ENCODE results near the gene CELSR1.
"Not testable (repeated sequence)": the region's sequence is repeated elsewhere in the genome, so short reads cannot be mapped to it uniquely, and the experiment has no call there.

Gene CELSR1

GRCh38 chr22:46323162-46323561 is 214.3 kb downstream of the CELSR1 start:
- no peak for DNase-seq (ENCODE audit: low read depth)

DNA sequence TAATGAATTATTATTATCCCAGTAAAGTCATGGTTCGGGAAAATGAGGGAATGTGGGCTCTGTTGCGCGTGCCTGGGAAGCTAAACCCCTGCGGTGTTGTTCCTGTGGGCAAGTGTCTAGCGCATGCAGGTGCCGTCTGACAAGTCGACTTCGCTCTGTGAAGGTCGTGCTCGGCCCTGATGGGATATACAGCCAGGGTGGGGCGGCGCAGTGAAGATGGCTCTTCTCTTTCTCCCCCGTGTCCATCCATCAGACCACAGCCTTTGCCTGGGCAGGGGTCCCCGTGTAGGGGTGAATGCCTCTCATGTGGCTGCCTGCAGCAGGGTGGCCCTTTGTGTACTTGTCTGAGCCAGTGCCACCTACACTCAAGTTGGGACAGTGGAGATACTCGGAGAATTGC is 214.7 kb downstream of the CELSR1 start:
- DNase-seq (ENCODE audit: low read depth): no peak

GRCh38 chr22:46320716-46321386 is 216.6 kb downstream of the CELSR1 start:
- DNase-seq (ENCODE audit: low read depth): no peak

DNA sequence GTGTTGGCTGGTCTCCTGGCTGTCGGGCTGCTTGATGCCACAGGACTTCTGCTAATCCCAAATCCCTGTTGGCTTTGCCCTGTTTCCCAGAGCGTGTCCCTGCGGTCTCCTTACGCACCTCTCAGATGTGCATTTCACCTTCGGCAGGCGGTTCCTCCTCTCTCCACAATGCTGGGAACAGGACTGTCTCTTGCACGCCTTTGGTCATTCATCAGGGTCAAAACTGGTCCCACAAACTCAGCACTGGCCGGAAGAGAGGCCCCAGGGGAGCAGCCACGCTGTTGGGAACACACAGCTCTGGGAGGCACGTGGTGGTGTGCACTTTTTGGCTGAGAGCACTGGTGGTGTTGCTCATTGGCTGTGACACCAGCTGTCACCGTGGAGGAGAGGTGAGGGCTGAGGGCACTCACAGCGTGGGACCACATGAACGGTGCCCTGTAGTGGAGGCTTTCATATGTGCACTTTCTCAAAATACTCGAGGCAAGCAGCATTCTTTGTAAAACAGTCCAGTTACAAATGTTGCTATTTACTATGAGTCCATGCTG is 217.2 kb downstream of the CELSR1 start:
- no peak for DNase-seq (ENCODE audit: low read depth)

- DNase-seq (ENCODE audit: low read depth): no peak
Measured at GRCh38 chr22:46319319-46319718, 218.1 kb downstream of the CELSR1 start.

DNA sequence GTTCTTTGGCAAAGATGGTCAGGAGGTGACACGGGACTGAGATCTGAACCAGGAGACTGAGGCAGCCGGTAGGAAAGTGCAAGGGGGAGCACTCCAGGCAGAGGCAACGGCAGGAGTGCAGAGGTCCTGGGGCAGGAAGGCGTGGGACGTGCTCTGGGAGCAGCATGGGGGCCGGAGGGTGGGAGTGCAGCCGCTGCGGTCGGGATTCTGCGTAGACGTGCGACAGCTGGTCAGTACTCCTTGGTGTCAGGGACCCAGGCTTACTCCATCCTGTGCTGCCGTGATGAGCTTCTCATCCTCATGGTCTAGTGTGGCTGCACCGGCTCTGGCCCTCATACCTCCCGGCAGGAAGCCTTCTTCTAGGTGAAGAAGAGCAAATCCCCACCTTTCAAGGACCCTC is 218.8 kb downstream of the CELSR1 start:
- DNase-seq (ENCODE audit: low read depth): no peak

DNA sequence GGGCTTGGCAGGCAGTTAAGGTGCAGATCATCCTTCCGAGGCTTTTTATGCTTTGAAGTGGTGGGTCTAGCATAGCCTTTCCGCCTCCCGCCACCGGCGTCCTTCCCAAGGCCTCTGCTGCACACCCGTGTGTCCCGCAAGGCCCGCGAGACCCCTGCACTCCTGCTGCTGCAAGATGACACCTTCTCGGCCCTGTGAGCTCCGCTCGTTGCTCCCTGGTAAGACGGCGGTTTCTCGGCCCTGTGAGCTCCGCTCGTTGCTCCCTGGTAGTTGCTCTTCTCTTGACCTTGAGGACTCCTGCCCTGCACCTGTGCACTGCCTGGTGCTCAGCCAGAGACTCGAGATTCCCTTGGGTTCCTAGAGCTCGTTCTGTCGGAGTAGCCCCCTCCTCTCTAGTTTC is 219.8 kb downstream of the CELSR1 start:
- no peak for DNase-seq (ENCODE audit: low read depth)

DNA sequence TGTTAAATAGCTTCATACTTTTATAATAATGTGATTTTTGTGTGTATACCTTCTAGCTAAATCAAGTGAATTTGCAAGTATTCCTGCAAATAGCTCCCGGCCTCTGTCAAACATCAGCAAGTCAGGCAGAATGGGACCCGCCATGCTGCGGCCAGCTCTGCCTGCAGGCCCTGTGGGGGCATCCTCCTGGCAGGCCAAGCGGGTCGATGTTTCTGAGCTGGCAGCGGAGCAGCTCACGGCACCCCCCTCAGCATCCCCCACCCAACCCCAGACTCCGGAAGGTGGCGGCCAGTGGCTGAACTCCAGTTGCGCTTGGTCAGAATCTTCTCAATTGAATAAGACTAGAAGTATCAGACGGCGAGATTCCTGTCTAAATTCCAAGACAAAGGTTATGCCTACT is 221.4 kb downstream of the CELSR1 start:
- DNase-seq (ENCODE audit: low read depth): no peak

DNA sequence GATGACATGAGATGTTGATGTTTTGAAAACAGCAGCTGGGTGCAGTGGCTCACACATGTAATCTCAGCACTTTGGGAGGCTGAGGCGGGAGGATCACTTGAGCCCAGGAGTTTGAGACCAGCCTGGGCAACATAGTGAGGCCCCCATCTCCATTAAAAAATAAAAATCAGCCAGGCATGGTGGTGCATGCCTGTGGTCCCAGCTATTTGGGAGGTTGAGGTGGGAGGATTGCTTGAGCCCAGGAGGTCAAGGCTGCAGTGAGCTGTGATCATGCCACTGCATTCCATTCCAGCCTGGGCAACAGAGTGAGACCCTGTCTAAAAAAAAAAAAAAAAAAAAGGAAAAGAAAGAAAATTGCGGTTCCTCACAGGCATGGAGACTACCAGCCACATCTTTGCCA is 224.6 kb downstream of the CELSR1 start:
- not testable (repeated sequence) for DNase-seq (ENCODE audit: low read depth)

GRCh38 chr22:46312056-46312455 is 225.4 kb downstream of the CELSR1 start:
- DNase-seq (ENCODE audit: low read depth): no peak

Measured in iris pigment epithelial cell (primary cell).